GM23338 (cell line): ENCODE data around the gene UFM1. TPM values are rescaled to one million over a fixed set of nuclear protein-coding genes. Genes with fewer than 3 reads are reported as not detected.

Source experiments
- ATAC-seq: fragments of 200-7000 bp; cut with Tn5 transposase; 3 replicates; pipeline ENCODE4 v1.9.1; 2020
- DNase-seq: peaks from one replicate; pipeline ENCODE4 v3.0.0-alpha.2; 2015; ENCODE audit warnings: low spot score
- H2AFZ ChIP-seq: fragments of 200-600 bp; sonication (generic); 2 replicates; pipeline ENCODE4 v1.8.0; 2016; ENCODE audit warnings: antibody characterized with exemption, mild to moderate bottlenecking, moderate library complexity
- H3F3A ChIP-seq: fragments of 200-600 bp; sonication (generic); replicated peaks from 2 replicates; pipeline ENCODE4 v1.8.0; 2017; ENCODE audit warnings: antibody characterized with exemption, mixed run types, low read depth
- H3K27ac ChIP-seq: fragments of 200-600 bp; sonication (generic); 2 replicates; pipeline ENCODE4 v1.6.1; 2016; ENCODE audit warnings: low read depth
- H3K27me3 ChIP-seq: fragments of 200-600 bp; sonication (generic); 2 replicates; pipeline ENCODE4 v1.8.0; 2016; ENCODE audit warnings: mild to moderate bottlenecking, mixed run types, moderate library complexity; ENCODE audit not compliant: insufficient read depth
- H3K36me3 ChIP-seq: fragments of 200-600 bp; sonication (generic); 2 replicates; pipeline ENCODE4 v1.8.0; 2016; ENCODE audit warnings: mild to moderate bottlenecking; ENCODE audit not compliant: insufficient read depth
- H3K4me1 ChIP-seq: fragments of 200-600 bp; sonication (generic); 2 replicates; pipeline ENCODE4 v1.8.0; 2016; ENCODE audit warnings: mild to moderate bottlenecking, moderate library complexity; ENCODE audit not compliant: insufficient read depth
- H3K4me2 ChIP-seq: fragments of 200-600 bp; sonication (generic); 2 replicates; pipeline ENCODE4 v1.7.1; 2017; ENCODE audit warnings: mixed run types
- H3K4me3 ChIP-seq: fragments of 200-600 bp; sonication (generic); 2 replicates; pipeline ENCODE4 v1.6.1; 2016; ENCODE audit warnings: mixed run types
- H3K79me2 ChIP-seq: fragments of 200-600 bp; sonication (generic); replicated peaks from 2 replicates; pipeline ENCODE4 v1.8.0; 2017; ENCODE audit warnings: mild to moderate bottlenecking; ENCODE audit not compliant: insufficient read depth
- H3K9me2 ChIP-seq: fragments of 200-600 bp; sonication (generic); 2 replicates; pipeline ENCODE4 v1.8.0; 2017; ENCODE audit not compliant: insufficient read depth
- H4K20me1 ChIP-seq: fragments of 200-600 bp; sonication (generic); replicated peaks from 2 replicates; pipeline ENCODE4 v1.8.0; 2017; ENCODE audit warnings: mild to moderate bottlenecking; ENCODE audit not compliant: insufficient read depth
- H3K27ac Mint-ChIP-seq: 2 replicates; pipeline ENCODE4 v1.8.0; 2020; ENCODE audit warnings: inconsistent platforms, mild to moderate bottlenecking, moderate library complexity, mixed read lengths
- H3K27me3 Mint-ChIP-seq: 3 replicates; pipeline ENCODE4 v1.8.0; 2022; ENCODE audit warnings: low read depth, mild to moderate bottlenecking, moderate library complexity, mixed read lengths, inconsistent platforms; ENCODE audit not compliant: insufficient read depth, poor library complexity
- H3K36me3 Mint-ChIP-seq: 3 replicates; pipeline ENCODE4 v1.8.0; 2021; ENCODE audit warnings: low read depth, mild to moderate bottlenecking, inconsistent platforms, moderate library complexity, mixed read lengths
- H3K4me1 Mint-ChIP-seq: 3 replicates; pipeline ENCODE4 v1.8.0; 2020; ENCODE audit warnings: mild to moderate bottlenecking, inconsistent platforms, mixed read lengths
- H3K4me3 Mint-ChIP-seq: 3 replicates; pipeline ENCODE4 v1.8.0; 2021; ENCODE audit warnings: moderate library complexity, mild to moderate bottlenecking, inconsistent platforms, mixed read lengths
- H3K9me3 Mint-ChIP-seq: 3 replicates; pipeline ENCODE4 v1.8.0; 2020; ENCODE audit warnings: moderate library complexity, mild to moderate bottlenecking, inconsistent platforms, mixed read lengths
- EZH2 ChIP-seq: fragments of 200-600 bp; sonication (generic); IDR thresholded peaks from one replicate; pipeline ENCODE4 v1.8.0; 2017; ENCODE audit warnings: antibody characterized with exemption, mild to moderate bottlenecking, low read depth; ENCODE audit not compliant: unreplicated experiment
- POLR2AphosphoS5 ChIP-seq: IDR thresholded peaks from 2 replicates; pipeline ENCODE4 v1.6.1; 2016; ENCODE audit warnings: antibody characterized with exemption, low read depth
- ZNF331 ChIP-seq: fragments of 250-450 bp; sonication (Bioruptor Pico); IDR thresholded peaks from 2 replicates; pipeline ENCODE4 v1.5.0; 2020; ENCODE audit warnings: low read depth, mild to moderate bottlenecking, moderate library complexity
- polyA plus RNA-seq: library from polyadenylated mRNA; unstranded; fragments of >200 nt; fragmentation: Nextera tagmentation; extraction: Ambion mirVana; gene quantifications from 2 replicates; pipeline ENCODE4 v1.2.1, GENCODE V29; 2016
- total RNA-seq: library from RNA; depleted of rRNA; stranded (reverse); fragments of >200 nt; shearing (Covaris generic); gene quantifications from 2 replicates; pipeline ENCODE4 v1.2.3, GENCODE V29; 2014
- TF ChIP-seq, protein P1 (sequence below): IDR thresholded peaks from one replicate; pipeline ENCODE4 v1.6.1; 2018; ENCODE audit warnings: antibody characterized with exemption; ENCODE audit not compliant: unreplicated experiment
- TF ChIP-seq, protein P2 (sequence below), 2 experiments: fragments of 200-600 bp in 1 of 2; sonication (generic) in 1 of 2; conservative IDR thresholded peaks; 2 replicates each; pipeline versions ENCODE4 v1.5.1 to v1.6.1; 2016 to 2017; ENCODE audit warnings: antibody characterized with exemption in 2 of 2, low read depth in 2 of 2, mild to moderate bottlenecking in 2 of 2, moderate library complexity in 1 of 2
- TF ChIP-seq, protein P3 (sequence below): fragments of 250-450 bp; sonication (Bioruptor Pico); IDR thresholded peaks from 2 replicates; pipeline ENCODE4 v1.5.0; 2020; ENCODE audit warnings: mild to moderate bottlenecking, moderate library complexity
- TF ChIP-seq, protein P4 (sequence below): IDR thresholded peaks from 2 replicates; pipeline ENCODE4 v1.6.1; 2016; ENCODE audit warnings: antibody characterized with exemption

The UFM1 gene
- total and polyA plus RNA-seq, 2 experiments from 2014 or later = 57.0 to 77.1 TPM

DNA sequence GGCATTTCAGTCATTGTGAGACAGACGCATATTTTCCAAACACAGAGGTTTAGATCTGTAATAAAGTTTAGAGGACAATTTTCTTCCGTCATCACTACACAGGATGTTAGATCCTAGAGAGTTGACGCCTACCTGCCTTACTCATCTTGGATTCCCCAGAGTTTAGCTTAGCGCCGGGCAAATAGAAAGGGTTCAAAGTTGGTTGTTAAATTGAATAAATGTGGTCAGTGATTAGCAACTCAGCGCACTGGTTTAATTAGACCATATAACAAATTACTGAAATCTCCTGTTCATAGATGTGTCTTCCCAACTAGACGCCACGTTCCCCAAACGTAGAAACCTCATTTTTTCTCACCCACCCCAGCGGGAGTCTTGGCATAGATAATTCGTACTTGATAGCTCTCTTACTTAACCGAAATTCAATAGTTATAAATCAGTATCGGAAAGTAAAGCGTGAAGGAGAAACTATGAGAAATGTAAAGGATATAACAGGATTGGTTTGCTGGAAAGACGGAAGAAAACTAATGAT is 726 bp upstream of the UFM1 start (continued):
- TF ChIP-seq, protein P1, sequence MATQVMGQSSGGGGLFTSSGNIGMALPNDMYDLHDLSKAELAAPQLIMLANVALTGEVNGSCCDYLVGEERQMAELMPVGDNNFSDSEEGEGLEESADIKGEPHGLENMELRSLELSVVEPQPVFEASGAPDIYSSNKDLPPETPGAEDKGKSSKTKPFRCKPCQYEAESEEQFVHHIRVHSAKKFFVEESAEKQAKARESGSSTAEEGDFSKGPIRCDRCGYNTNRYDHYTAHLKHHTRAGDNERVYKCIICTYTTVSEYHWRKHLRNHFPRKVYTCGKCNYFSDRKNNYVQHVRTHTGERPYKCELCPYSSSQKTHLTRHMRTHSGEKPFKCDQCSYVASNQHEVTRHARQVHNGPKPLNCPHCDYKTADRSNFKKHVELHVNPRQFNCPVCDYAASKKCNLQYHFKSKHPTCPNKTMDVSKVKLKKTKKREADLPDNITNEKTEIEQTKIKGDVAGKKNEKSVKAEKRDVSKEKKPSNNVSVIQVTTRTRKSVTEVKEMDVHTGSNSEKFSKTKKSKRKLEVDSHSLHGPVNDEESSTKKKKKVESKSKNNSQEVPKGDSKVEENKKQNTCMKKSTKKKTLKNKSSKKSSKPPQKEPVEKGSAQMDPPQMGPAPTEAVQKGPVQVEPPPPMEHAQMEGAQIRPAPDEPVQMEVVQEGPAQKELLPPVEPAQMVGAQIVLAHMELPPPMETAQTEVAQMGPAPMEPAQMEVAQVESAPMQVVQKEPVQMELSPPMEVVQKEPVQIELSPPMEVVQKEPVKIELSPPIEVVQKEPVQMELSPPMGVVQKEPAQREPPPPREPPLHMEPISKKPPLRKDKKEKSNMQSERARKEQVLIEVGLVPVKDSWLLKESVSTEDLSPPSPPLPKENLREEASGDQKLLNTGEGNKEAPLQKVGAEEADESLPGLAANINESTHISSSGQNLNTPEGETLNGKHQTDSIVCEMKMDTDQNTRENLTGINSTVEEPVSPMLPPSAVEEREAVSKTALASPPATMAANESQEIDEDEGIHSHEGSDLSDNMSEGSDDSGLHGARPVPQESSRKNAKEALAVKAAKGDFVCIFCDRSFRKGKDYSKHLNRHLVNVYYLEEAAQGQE = no peak

DNA sequence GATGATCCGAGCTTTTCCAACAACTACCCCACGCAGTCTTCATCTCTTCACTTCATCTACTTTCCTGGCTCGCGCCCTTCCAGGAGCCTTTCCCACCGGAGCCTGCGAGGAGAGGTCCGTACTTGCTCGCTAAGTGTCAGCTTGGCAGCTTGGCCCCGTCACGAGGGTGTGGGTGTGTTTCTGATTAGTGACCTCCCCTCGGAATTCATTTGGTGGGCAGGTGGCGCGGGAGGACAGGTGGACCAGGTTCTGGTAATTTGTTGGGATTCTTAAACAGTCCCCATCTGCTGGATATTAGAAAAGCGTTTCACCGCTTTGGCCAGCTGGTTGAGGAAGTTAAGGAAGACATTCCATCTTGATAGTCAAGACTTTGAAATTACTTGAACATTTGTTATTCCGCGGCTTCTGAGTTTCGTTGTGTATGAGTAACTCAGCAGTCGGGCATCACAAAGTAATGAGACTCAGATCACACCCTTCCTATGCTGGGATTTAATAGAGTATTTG is 515 bp downstream of the UFM1 start:
- Histone ChIP-seq H3K4me3 (peak overlapping the region; percentile 73), H3K27me3 (no peaks in the 10 kb centered on the region), H3K9me2 (no peaks in the 10 kb centered on the region), H3K27ac (no peak overlapping the region), H2AFZ (peak overlapping the region; percentile 60), H3K36me3 (peaks cover 10% of the 10 kb centered on the region; the same call in 1 of the 2 replicates), H3F3A (no peaks in the 10 kb centered on the region), H3K4me2 (peak overlapping the region; percentile 81), H4K20me1 (0 out of 2 replicates have a peak, but pooled peaks cover 2% of the 10 kb centered on the region), H3K79me2 (peaks cover 29% of the 10 kb centered on the region), H3K4me1 (peaks cover 37% of the 10 kb centered on the region)
- H3K27ac Mint-ChIP-seq = peak overlapping the region; percentile 97
- peaks cover 42% of the 10 kb centered on the region for H3K4me1 Mint-ChIP-seq
- peak overlapping the region; percentile 98 for H3K4me3 Mint-ChIP-seq
- H3K27me3 Mint-ChIP-seq = no peaks in the 10 kb centered on the region
- DNase-seq (peak; percentile 51), ATAC-seq (peak; percentile 37)
- peaks cover 12% of the 10 kb centered on the region for H3K36me3 Mint-ChIP-seq
- H3K9me3 Mint-ChIP-seq = no peaks in the 10 kb centered on the region
- no peak for TF ChIP-seq EZH2
- TF ChIP-seq, protein P2, sequence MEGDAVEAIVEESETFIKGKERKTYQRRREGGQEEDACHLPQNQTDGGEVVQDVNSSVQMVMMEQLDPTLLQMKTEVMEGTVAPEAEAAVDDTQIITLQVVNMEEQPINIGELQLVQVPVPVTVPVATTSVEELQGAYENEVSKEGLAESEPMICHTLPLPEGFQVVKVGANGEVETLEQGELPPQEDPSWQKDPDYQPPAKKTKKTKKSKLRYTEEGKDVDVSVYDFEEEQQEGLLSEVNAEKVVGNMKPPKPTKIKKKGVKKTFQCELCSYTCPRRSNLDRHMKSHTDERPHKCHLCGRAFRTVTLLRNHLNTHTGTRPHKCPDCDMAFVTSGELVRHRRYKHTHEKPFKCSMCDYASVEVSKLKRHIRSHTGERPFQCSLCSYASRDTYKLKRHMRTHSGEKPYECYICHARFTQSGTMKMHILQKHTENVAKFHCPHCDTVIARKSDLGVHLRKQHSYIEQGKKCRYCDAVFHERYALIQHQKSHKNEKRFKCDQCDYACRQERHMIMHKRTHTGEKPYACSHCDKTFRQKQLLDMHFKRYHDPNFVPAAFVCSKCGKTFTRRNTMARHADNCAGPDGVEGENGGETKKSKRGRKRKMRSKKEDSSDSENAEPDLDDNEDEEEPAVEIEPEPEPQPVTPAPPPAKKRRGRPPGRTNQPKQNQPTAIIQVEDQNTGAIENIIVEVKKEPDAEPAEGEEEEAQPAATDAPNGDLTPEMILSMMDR (conservative IDR thresholded peaks at IDR 0.05; ENCODE audit: low read depth in 2 of 2) = no peak
- no peak for TF ChIP-seq POLR2AphosphoS5
- TF ChIP-seq, protein P3, sequence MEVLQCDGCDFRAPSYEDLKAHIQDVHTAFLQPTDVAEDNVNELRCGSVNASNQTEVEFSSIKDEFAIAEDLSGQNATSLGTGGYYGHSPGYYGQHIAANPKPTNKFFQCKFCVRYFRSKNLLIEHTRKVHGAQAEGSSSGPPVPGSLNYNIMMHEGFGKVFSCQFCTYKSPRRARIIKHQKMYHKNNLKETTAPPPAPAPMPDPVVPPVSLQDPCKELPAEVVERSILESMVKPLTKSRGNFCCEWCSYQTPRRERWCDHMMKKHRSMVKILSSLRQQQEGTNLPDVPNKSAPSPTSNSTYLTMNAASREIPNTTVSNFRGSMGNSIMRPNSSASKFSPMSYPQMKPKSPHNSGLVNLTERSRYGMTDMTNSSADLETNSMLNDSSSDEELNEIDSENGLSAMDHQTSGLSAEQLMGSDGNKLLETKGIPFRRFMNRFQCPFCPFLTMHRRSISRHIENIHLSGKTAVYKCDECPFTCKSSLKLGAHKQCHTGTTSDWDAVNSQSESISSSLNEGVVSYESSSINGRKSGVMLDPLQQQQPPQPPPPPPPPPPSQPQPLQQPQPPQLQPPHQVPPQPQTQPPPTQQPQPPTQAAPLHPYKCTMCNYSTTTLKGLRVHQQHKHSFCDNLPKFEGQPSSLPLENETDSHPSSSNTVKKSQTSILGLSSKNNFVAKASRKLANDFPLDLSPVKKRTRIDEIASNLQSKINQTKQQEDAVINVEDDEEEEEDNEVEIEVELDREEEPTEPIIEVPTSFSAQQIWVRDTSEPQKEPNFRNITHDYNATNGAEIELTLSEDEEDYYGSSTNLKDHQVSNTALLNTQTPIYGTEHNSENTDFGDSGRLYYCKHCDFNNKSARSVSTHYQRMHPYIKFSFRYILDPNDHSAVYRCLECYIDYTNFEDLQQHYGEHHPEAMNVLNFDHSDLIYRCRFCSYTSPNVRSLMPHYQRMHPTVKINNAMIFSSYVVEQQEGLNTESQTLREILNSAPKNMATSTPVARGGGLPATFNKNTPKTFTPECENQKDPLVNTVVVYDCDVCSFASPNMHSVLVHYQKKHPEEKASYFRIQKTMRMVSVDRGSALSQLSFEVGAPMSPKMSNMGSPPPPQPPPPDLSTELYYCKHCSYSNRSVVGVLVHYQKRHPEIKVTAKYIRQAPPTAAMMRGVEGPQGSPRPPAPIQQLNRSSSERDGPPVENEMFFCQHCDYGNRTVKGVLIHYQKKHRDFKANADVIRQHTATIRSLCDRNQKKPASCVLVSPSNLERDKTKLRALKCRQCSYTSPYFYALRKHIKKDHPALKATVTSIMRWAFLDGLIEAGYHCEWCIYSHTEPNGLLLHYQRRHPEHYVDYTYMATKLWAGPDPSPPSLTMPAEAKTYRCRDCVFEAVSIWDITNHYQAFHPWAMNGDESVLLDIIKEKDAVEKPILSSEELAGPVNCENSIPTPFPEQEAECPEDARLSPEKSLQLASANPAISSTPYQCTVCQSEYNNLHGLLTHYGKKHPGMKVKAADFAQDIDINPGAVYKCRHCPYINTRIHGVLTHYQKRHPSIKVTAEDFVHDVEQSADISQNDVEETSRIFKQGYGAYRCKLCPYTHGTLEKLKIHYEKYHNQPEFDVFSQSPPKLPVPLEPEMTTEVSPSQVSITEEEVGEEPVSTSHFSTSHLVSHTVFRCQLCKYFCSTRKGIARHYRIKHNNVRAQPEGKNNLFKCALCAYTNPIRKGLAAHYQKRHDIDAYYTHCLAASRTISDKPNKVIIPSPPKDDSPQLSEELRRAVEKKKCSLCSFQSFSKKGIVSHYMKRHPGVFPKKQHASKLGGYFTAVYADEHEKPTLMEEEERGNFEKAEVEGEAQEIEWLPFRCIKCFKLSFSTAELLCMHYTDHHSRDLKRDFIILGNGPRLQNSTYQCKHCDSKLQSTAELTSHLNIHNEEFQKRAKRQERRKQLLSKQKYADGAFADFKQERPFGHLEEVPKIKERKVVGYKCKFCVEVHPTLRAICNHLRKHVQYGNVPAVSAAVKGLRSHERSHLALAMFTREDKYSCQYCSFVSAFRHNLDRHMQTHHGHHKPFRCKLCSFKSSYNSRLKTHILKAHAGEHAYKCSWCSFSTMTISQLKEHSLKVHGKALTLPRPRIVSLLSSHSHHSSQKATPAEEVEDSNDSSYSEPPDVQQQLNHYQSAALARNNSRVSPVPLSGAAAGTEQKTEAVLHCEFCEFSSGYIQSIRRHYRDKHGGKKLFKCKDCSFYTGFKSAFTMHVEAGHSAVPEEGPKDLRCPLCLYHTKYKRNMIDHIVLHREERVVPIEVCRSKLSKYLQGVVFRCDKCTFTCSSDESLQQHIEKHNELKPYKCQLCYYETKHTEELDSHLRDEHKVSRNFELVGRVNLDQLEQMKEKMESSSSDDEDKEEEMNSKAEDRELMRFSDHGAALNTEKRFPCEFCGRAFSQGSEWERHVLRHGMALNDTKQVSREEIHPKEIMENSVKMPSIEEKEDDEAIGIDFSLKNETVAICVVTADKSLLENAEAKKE (CRISPR knock-in tag) = no peak
- TF ChIP-seq, protein P1 = no peak
- TF ChIP-seq, protein P4, sequence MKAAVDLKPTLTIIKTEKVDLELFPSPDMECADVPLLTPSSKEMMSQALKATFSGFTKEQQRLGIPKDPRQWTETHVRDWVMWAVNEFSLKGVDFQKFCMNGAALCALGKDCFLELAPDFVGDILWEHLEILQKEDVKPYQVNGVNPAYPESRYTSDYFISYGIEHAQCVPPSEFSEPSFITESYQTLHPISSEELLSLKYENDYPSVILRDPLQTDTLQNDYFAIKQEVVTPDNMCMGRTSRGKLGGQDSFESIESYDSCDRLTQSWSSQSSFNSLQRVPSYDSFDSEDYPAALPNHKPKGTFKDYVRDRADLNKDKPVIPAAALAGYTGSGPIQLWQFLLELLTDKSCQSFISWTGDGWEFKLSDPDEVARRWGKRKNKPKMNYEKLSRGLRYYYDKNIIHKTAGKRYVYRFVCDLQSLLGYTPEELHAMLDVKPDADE = no peak
- TF ChIP-seq ZNF331 (CRISPR knock-in tag) = no peak
